ENCODE measurements around the gene SOX9. TPM values are rescaled to one million over a fixed set of nuclear protein-coding genes. Genes with fewer than 3 reads are reported as not detected.

The SOX9 gene
- total RNA-seq, 1 experiment from 2014 or later, result 1.3 TPM

DNA sequence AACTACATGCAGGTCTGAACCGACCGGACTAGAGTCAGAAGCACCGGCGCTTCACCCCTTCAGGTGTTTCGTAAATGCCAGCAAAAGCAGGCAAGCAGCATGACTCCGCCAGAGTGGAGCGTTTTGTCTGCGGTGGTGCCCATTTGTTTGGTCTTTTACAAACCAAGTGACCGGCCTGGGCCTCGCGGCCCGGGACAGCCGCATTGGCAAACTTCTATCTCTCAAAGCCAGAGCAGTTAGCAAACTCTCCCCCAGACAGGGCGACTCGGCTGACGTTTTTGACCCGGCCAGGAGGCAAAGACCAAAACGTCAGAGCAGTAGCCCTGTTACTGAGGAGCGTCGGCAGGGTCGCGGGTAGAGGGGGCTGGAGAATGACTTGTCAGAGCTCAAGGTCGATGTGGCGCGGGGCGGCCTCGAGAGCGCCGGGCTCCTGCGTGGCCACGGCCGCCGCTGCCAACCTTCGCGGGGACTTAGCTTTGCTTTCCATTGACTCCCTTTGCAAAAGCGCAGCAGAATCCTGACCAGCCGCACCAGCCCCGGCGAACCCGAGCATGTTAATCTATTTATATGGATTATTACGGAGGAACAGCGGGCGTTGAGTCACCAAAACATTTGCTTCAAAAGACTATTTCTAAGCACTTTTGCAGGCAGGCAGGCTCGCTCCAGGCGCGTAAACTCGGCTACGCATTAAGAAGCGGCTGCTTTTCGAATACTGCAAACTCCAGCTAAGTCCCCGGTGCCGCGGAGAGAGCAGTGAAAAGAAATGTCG is 763 bp upstream of the SOX9 start:
- Histone ChIP-seq H4K20me1 (ENCODE audit: control insufficient read depth, insufficient read depth, insufficient read length) (no peaks in the 10 kb centered on the region), H2BK5ac (ENCODE audit: insufficient read length, low read length) (no peak overlapping the region), H3K27me3 (ENCODE audit: insufficient read depth, low read length) (peaks cover 42% of the 10 kb centered on the region), H3K14ac (ENCODE audit: insufficient read depth, low read length) (no peak overlapping the region), H3K18ac (ENCODE audit: insufficient read length, low read depth, low read length) (no peak overlapping the region), H4K8ac (replicated peaks; ENCODE audit: insufficient read length, low read depth, low read length) (no peak overlapping the region), H2BK12ac (ENCODE audit: insufficient read length, low read depth, low read length) (no peak overlapping the region), H3K23ac (ENCODE audit: insufficient read length, low read depth, low read length) (no peak overlapping the region), H3K79me1 (ENCODE audit: insufficient read depth, low read depth, low read length, poor library complexity, severe bottlenecking) (no peaks in the 10 kb centered on the region), H3K79me2 (ENCODE audit: insufficient read depth, low read length) (no peaks in the 10 kb centered on the region), H2BK120ac (ENCODE audit: low read depth, low read length, poor library complexity, severe bottlenecking) (no peak overlapping the region), H2BK15ac (ENCODE audit: low read depth, low read length) (no peak overlapping the region), H3K23me2 (ENCODE audit: insufficient read length, low read depth, low read length, poor library complexity, severe bottlenecking) (peaks cover 62% of the 10 kb centered on the region), H3K9me3 (ENCODE audit: control insufficient read depth, low read depth, low read length) (no peaks in the 10 kb centered on the region), H4K91ac (ENCODE audit: insufficient read length, low read depth, low read length) (no peak overlapping the region), H4K5ac (ENCODE audit: insufficient read length, low read depth, low read length) (no peak overlapping the region), H3K4me2 (ENCODE audit: insufficient read depth, insufficient read length, low read length) (peak overlapping the region; percentile 87), H3K4ac (ENCODE audit: low read depth, low read length) (no peak overlapping the region), H3T11ph (ENCODE audit: low read length) (no peak overlapping the region), H2BK20ac (ENCODE audit: low read depth, low read length, poor library complexity, severe bottlenecking) (no peak overlapping the region), H3K27ac (ENCODE audit: insufficient read length, low read depth, low read length) (no peak overlapping the region), H3K56ac (ENCODE audit: insufficient read length, low read depth, low read length) (no peak overlapping the region), H3K9ac (ENCODE audit: extremely low read depth, insufficient read length, low read length) (no peak overlapping the region), H2AFZ (ENCODE audit: low read length) (no peak overlapping the region), H2AK5ac (ENCODE audit: insufficient read length, low read length) (no peak overlapping the region), H3K4me1 (ENCODE audit: insufficient read depth, low read length) (no peaks in the 10 kb centered on the region; the same call in 1 of the 2 replicates)
- TF ChIP-seq, protein P1, sequence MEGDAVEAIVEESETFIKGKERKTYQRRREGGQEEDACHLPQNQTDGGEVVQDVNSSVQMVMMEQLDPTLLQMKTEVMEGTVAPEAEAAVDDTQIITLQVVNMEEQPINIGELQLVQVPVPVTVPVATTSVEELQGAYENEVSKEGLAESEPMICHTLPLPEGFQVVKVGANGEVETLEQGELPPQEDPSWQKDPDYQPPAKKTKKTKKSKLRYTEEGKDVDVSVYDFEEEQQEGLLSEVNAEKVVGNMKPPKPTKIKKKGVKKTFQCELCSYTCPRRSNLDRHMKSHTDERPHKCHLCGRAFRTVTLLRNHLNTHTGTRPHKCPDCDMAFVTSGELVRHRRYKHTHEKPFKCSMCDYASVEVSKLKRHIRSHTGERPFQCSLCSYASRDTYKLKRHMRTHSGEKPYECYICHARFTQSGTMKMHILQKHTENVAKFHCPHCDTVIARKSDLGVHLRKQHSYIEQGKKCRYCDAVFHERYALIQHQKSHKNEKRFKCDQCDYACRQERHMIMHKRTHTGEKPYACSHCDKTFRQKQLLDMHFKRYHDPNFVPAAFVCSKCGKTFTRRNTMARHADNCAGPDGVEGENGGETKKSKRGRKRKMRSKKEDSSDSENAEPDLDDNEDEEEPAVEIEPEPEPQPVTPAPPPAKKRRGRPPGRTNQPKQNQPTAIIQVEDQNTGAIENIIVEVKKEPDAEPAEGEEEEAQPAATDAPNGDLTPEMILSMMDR (conservative IDR thresholded peaks at IDR 0.05), result no peak
- H3K4me3 Mint-ChIP-seq, result peak overlapping the region; percentile 81 to 98
- WGBS (ENCODE audit: extremely low coverage, insufficient read length, low lambda C conversion rate), result no CpG with 5 or more reads among the region's 54 CpGs
- H3K27me3 Mint-ChIP-seq (ENCODE audit: low read depth), result peaks cover 90% of the 10 kb centered on the region
- H3K4me1 Mint-ChIP-seq, result peaks cover 49 to 58% of the 10 kb centered on the region in 2 experiments
- peak; percentile 76 for DNase-seq
- H3K36me3 Mint-ChIP-seq (ENCODE audit: insufficient read depth in 1 of 3, low read depth in 3 of 3), result peaks cover 7 to 15% (median 12%) of the 10 kb centered on the region in 3 experiments
- no peaks in the 10 kb centered on the region; a peak in 2 of 5 replicates for H3K9me3 Mint-ChIP-seq
- H3K27ac Mint-ChIP-seq, result peak overlapping the region in 2 of 3 experiments; percentile 40 to 79; a peak in 1 of 7 replicates
